ENCODE results near the gene MEIOSIN.

GRCh38 chr19:45801603-45802175, 68.5 kb downstream of the MEIOSIN start:
- TF ChIP-seq CTCF (IDR thresholded peaks at IDR 0.05) = no peak
- TF ChIP-seq POLR2A (IDR thresholded peaks at IDR 0.05) = no peak

Measured in tibial nerve (tissue), 3 donors.